Kidney epithelial cell (primary cell): ENCODE results near the gene FAS. TPM values are rescaled to one million over a fixed set of nuclear protein-coding genes. Genes with fewer than 3 reads are reported as not detected.

Source experiments
- total RNA-seq: library from RNA; depleted of rRNA; stranded (reverse); fragments of >200 nt; gene quantifications from 2 replicates; pipeline ENCODE4 v1.2.3, GENCODE V29; 2015

FAS gene
- total RNA-seq, 1 donor from 2014 or later: 41.1 TPM

Other genes with a start within 250 kb of the FAS start
- not detected in 2 replicates for gene LIPN, start 230.8 kb upstream of the FAS start, total RNA-seq
- gene LIPM, start 188.1 kb upstream of the FAS start, total RNA-seq: not detected in 2 replicates
- gene ANKRD22, start 139.0 kb upstream of the FAS start, total RNA-seq: 0.17 and 0.21 TPM in 2 replicates
- gene STAMBPL1, start 110.6 kb upstream of the FAS start, total RNA-seq: 5.2 and 9.4 TPM in 2 replicates
- 34.3 and 37.6 TPM in 2 replicates for gene ACTA2, start 38.0 kb upstream of the FAS start, total RNA-seq
- gene CH25H, start 216.5 kb downstream of the FAS start, total RNA-seq: 0.29 and 0.34 TPM in 2 replicates